Keratinocyte (primary cell): ENCODE data around the gene PALS2. TPM values are rescaled to one million over a fixed set of nuclear protein-coding genes. Genes with fewer than 3 reads are reported as not detected.

ENCODE experiments used
- DNase-seq: peaks from one replicate; pipeline ENCODE4 v3.0.0-alpha.2; 2011; ENCODE audit warnings: low read depth, missing footprints, low spot score
- FAIRE-seq: peaks from 2 replicates; lab custom pipeline; 2011; peaks lifted over from hg19 to GRCh38; lab: Jason Lieb, UNC
- H2AFZ ChIP-seq: 2 replicates; pipeline ENCODE4 v1.6.0; 2012; ENCODE audit warnings: low read length, control low read depth, inconsistent platforms; ENCODE audit not compliant: control insufficient read depth
- H3K27ac ChIP-seq: 2 replicates; pipeline ENCODE4 v1.5.1; 2011; ENCODE audit warnings: low read length; ENCODE audit not compliant: control insufficient read depth, insufficient read depth
- H3K27me3 ChIP-seq: 3 replicates; pipeline ENCODE4 v1.6.0; 2011; ENCODE audit warnings: low read length; ENCODE audit not compliant: control insufficient read depth, insufficient read depth; ENCODE audit errors: extremely low read depth
- H3K36me3 ChIP-seq, 2 experiments: 2 replicates in 1 of 2; 3 replicates in 1 of 2; pipeline ENCODE4 v1.5.1; 2011; ENCODE audit warnings: low read length in 2 of 2, mild to moderate bottlenecking in 1 of 2; ENCODE audit not compliant: control insufficient read depth in 2 of 2, insufficient read depth in 2 of 2; ENCODE audit errors: extremely low read depth in 1 of 2
- H3K4me1 ChIP-seq: 3 replicates; pipeline ENCODE4 v1.5.1; 2011; ENCODE audit warnings: low read length; ENCODE audit not compliant: control insufficient read depth, insufficient read depth; ENCODE audit errors: extremely low read depth
- H3K4me2 ChIP-seq: 3 replicates; pipeline ENCODE4 v1.6.0; 2011; ENCODE audit warnings: low read depth, low read length; ENCODE audit not compliant: control insufficient read depth, insufficient read depth; ENCODE audit errors: extremely low read depth
- H3K4me3 ChIP-seq, 3 experiments: fragments of 200-600 bp in 1 of 3; sonication (generic) in 1 of 3; 2 replicates in 2 of 3; 3 replicates in 1 of 3; pipeline ENCODE4 v1.5.1; 2011 to 2016; ENCODE audit warnings: low read length in 3 of 3, mild to moderate bottlenecking in 3 of 3, control low read depth in 2 of 3, inconsistent platforms in 1 of 3, low read depth in 1 of 3, mixed read lengths in 1 of 3, mixed run types in 1 of 3, moderate library complexity in 1 of 3; ENCODE audit not compliant: control insufficient read depth in 2 of 3, insufficient read depth in 2 of 3; ENCODE audit errors: extremely low read depth in 1 of 3
- H3K79me2 ChIP-seq: 2 replicates; pipeline ENCODE4 v1.6.0; 2012; ENCODE audit warnings: low read length; ENCODE audit not compliant: control insufficient read depth, insufficient read depth
- H3K9ac ChIP-seq: 3 replicates; pipeline ENCODE4 v1.6.0; 2011; ENCODE audit warnings: low read length; ENCODE audit not compliant: control insufficient read depth, insufficient read depth; ENCODE audit errors: extremely low read depth
- H3K9me1 ChIP-seq: 3 replicates; pipeline ENCODE4 v1.6.0; 2011; ENCODE audit warnings: low read length; ENCODE audit not compliant: control insufficient read depth, insufficient read depth; ENCODE audit errors: extremely low read depth
- H3K9me3 ChIP-seq: 2 replicates; pipeline ENCODE4 v1.5.1; 2012; ENCODE audit warnings: low read depth, low read length; ENCODE audit not compliant: control insufficient read depth
- H4K20me1 ChIP-seq: 3 replicates; pipeline ENCODE4 v1.6.0; 2011; ENCODE audit warnings: low read length; ENCODE audit not compliant: control insufficient read depth, insufficient read depth; ENCODE audit errors: extremely low read depth
- EZH2 ChIP-seq: IDR thresholded peaks from one replicate; pipeline ENCODE4 v1.6.1; 2012; ENCODE audit warnings: inconsistent platforms, mild to moderate bottlenecking, low read length, moderate library complexity
- dilution Hi-C: fragments of 300-500 bp; cut with MboI; formaldehyde crosslinking; loops from one replicate; pipeline ENCODE4 v1.7.0; 2020; ENCODE audit warnings: low sequenced_read_pairs; ENCODE audit not compliant: extremely low pct_ligation_motif_present
- polyA plus RNA-seq, 5 experiments: library from polyadenylated mRNA; depleted of rRNA in 3 of 5; stranded (reverse) in 3 of 5; stranded (forward) in 1 of 5; unstranded in 1 of 5; fragments of >200 nt; gene quantifications; 1 replicate in 1 of 5; 2 replicates in 3 of 5; 3 replicates in 1 of 5; pipeline versions ENCODE4 v1.2.1 to v1.2.3, GENCODE V29; 2011 to 2012; ENCODE audit warnings: missing spikeins in 2 of 5, low read depth in 1 of 5, low replicate concordance in 1 of 5
- small RNA-seq, 3 experiments: library from RNA; depleted of rRNA; stranded (forward); fragments of <200 nt; gene quantifications; one replicate each; pipeline ENCODE3, GENCODE V24; 2012; ENCODE audit warnings: low read depth in 3 of 3, low replicate concordance in 1 of 3; ENCODE audit not compliant: insufficient read length in 3 of 3
- TF ChIP-seq, protein P1 (sequence below), 3 experiments: IDR thresholded peaks in 1 of 3; conservative IDR thresholded peaks in 1 of 3; optimal IDR thresholded peaks in 1 of 3; 2 replicates in 2 of 3; 3 replicates in 1 of 3; pipeline versions ENCODE3 to v1.5.1; 2011; ENCODE audit warnings: low read length in 3 of 3, mild to moderate bottlenecking in 3 of 3, moderate library complexity in 2 of 3, control low read depth in 1 of 3, inconsistent platforms in 1 of 3; ENCODE audit not compliant: insufficient read depth in 2 of 3; ENCODE audit errors: extremely low read depth in 1 of 3

Gene PALS2
- polyA plus RNA-seq, 1 donor (not counting 4 experiments of a cell fraction or from before 2014, with no cell fraction given) = 16.0 TPM

DNA sequence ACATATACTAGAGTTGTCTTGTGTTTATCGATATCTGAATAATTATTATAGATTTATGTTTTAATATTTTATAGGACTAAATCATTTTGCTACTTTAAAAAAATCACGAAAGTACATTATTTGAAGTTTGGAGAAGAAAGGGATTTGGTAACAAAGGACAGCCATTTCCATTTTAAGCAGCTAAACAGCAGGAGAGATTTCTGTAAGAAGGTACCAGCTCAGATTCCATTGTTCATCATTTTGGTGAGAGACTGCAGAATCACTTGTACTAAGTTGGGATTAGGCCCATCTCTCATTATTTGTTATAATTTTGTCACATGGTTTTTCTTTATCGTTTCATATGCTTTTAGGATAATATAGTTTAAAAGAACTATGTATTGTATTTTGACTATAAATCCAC, 46.7 kb downstream of the PALS2 start:
- H3K9me3 ChIP-seq = no peaks in the 10 kb centered on the region
- peaks cover 41% of the 10 kb centered on the region for H3K79me2 ChIP-seq
- DNase-seq (no peak), FAIRE-seq (no peak)
- H3K9me1 ChIP-seq = no peaks in the 10 kb centered on the region
- H3K4me2 ChIP-seq = no peak overlapping the region
- no peak overlapping the region for H2AFZ ChIP-seq
- dilution Hi-C loops = no loop called here
- no peaks in the 10 kb centered on the region for H3K27me3 ChIP-seq
- H4K20me1 ChIP-seq = no peaks in the 10 kb centered on the region
- H3K9ac ChIP-seq = no peak overlapping the region
- no peaks in the 10 kb centered on the region for H3K4me1 ChIP-seq
- TF ChIP-seq, protein P1, sequence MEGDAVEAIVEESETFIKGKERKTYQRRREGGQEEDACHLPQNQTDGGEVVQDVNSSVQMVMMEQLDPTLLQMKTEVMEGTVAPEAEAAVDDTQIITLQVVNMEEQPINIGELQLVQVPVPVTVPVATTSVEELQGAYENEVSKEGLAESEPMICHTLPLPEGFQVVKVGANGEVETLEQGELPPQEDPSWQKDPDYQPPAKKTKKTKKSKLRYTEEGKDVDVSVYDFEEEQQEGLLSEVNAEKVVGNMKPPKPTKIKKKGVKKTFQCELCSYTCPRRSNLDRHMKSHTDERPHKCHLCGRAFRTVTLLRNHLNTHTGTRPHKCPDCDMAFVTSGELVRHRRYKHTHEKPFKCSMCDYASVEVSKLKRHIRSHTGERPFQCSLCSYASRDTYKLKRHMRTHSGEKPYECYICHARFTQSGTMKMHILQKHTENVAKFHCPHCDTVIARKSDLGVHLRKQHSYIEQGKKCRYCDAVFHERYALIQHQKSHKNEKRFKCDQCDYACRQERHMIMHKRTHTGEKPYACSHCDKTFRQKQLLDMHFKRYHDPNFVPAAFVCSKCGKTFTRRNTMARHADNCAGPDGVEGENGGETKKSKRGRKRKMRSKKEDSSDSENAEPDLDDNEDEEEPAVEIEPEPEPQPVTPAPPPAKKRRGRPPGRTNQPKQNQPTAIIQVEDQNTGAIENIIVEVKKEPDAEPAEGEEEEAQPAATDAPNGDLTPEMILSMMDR (optimal IDR thresholded peaks at IDR 0.05 in 1 of 3, IDR thresholded peaks at IDR 0.05 in 1 of 3, conservative IDR thresholded peaks at IDR 0.05 in 1 of 3; ENCODE audit: extremely low read depth in 1 of 3, insufficient read depth in 2 of 3, low read length in 3 of 3) = no peak
- no peak for TF ChIP-seq EZH2
- no peaks in the 10 kb centered on the region for H3K36me3 ChIP-seq
- H3K27ac ChIP-seq = no peak overlapping the region
- H3K4me3 ChIP-seq = no peak overlapping the region

DNA sequence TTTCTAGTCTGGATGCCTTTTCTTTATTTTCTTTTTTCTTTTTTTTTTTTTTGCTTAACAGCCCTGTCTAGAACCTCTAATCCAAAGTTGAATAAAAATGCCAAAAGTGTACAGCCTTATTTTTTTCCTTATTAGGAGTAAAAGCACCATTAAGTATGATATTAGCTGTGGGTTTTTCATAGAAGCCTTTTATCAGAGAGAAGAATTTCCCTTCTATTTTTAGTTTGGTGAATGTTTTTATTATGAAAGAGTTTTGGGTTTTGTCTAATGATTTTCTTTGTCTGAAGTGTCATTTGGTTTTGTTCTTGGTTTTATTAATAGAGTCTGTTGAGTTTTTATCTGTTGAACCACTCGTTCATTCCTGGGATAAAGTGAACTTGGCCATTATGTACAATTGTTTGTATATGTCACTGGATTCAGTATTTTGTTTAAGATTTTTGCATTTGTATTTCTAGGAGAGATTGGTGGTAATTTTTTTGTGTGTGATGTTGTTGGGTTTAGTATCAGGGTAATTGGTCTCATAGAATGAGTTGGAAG, 49.5 kb downstream of the PALS2 start:
- Histone ChIP-seq H3K36me3 (no peaks in the 10 kb centered on the region), H3K9ac (no peak overlapping the region), H4K20me1 (no peaks in the 10 kb centered on the region), H3K4me1 (no peaks in the 10 kb centered on the region), H3K9me1 (no peaks in the 10 kb centered on the region), H3K27ac (no peak overlapping the region), H3K4me3 (no peak overlapping the region), H3K4me2 (no peak overlapping the region), H3K79me2 (peaks cover 27% of the 10 kb centered on the region), H2AFZ (no peak overlapping the region), H3K27me3 (no peaks in the 10 kb centered on the region), H3K9me3 (no peaks in the 10 kb centered on the region)
- dilution Hi-C loops = no loop called here
- TF ChIP-seq EZH2 = no peak
- TF ChIP-seq, protein P1 (optimal IDR thresholded peaks at IDR 0.05 in 1 of 3, IDR thresholded peaks at IDR 0.05 in 1 of 3, conservative IDR thresholded peaks at IDR 0.05 in 1 of 3; ENCODE audit: extremely low read depth in 1 of 3, insufficient read depth in 2 of 3, low read length in 3 of 3) = no peak
- DNase-seq (no peak), FAIRE-seq (no peak)

Small RNA genes lying within 50 kb of the gene (small RNA-seq; reads per million reads assigned to genes)
- 0 reads per million in 3 experiments for gene RNU6-1103P
- gene SUMO2P14 = 0 reads per million in 3 experiments

Other genes with a start within 250 kb of the PALS2 start
- 81.7 to 105 TPM (median 95.6 TPM) in 3 replicates for gene GSDME, start 184.0 kb downstream of the PALS2 start, polyA plus RNA-seq